ENCODE results near the gene C17orf114.

C17orf114 gene

GRCh38 chr17:4822835-4823234, 20.7 kb upstream of the C17orf114 start:
- Histone ChIP-seq H3K36me3 (peaks cover 7% of the 10 kb centered on the region), H3K4me3 (no peak overlapping the region), H3K27ac (no peak overlapping the region), H3K4me1 (ENCODE audit: control insufficient read depth in 1 of 2, low read depth in 2 of 2) (no peaks in the 10 kb centered on the region), H3K9me3 (no peaks in the 10 kb centered on the region), H3K27me3 (replicated peaks; ENCODE audit: insufficient read depth) (no peaks in the 10 kb centered on the region)
- TF ChIP-seq, protein P1, sequence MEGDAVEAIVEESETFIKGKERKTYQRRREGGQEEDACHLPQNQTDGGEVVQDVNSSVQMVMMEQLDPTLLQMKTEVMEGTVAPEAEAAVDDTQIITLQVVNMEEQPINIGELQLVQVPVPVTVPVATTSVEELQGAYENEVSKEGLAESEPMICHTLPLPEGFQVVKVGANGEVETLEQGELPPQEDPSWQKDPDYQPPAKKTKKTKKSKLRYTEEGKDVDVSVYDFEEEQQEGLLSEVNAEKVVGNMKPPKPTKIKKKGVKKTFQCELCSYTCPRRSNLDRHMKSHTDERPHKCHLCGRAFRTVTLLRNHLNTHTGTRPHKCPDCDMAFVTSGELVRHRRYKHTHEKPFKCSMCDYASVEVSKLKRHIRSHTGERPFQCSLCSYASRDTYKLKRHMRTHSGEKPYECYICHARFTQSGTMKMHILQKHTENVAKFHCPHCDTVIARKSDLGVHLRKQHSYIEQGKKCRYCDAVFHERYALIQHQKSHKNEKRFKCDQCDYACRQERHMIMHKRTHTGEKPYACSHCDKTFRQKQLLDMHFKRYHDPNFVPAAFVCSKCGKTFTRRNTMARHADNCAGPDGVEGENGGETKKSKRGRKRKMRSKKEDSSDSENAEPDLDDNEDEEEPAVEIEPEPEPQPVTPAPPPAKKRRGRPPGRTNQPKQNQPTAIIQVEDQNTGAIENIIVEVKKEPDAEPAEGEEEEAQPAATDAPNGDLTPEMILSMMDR (IDR thresholded peaks at IDR 0.05), result no peak
- ATAC-seq (ENCODE audit: insufficient number of reproducible peaks, low FRiP score, low read depth) (no peak), DNase-seq (ENCODE audit: low spot score) (no peak)

DNA sequence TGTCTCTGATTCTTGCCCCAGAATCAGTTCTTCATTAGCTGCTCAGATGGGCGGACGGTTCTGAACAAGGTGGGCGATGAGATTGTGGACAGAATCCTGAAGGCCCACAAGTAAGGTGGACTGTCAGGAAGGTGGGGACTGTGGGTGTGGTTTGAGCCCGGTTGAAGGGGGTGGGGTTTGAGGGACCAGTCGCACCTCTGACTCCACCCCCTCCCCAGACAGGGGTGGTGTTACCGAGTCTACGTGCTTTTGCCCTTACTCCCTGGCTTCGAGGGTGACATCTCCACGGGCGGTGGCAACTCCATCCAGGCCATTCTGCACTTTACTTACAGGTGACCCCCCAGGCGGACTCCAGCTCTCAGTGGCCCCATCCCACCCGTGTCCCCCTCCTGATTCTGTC, 16.1 kb upstream of the C17orf114 start:
- ATAC-seq (ENCODE audit: insufficient number of reproducible peaks, low FRiP score, low read depth) (no peak), DNase-seq (ENCODE audit: low spot score) (no peak)
- Histone ChIP-seq H3K4me3 (no peak overlapping the region), H3K36me3 (peaks cover 24% of the 10 kb centered on the region), H3K27ac (no peak overlapping the region), H3K27me3 (replicated peaks; ENCODE audit: insufficient read depth) (no peaks in the 10 kb centered on the region), H3K9me3 (no peaks in the 10 kb centered on the region), H3K4me1 (ENCODE audit: control insufficient read depth in 1 of 2, low read depth in 2 of 2) (no peaks in the 10 kb centered on the region)
- TF ChIP-seq, protein P1 (IDR thresholded peaks at IDR 0.05), result no peak

GRCh38 chr17:4816826-4817225, 14.7 kb upstream of the C17orf114 start:
- Histone ChIP-seq H3K36me3 (peaks cover 24% of the 10 kb centered on the region), H3K27me3 (replicated peaks; ENCODE audit: insufficient read depth) (no peaks in the 10 kb centered on the region)
- ATAC-seq (ENCODE audit: insufficient number of reproducible peaks, low FRiP score, low read depth), result no peak

DNA sequence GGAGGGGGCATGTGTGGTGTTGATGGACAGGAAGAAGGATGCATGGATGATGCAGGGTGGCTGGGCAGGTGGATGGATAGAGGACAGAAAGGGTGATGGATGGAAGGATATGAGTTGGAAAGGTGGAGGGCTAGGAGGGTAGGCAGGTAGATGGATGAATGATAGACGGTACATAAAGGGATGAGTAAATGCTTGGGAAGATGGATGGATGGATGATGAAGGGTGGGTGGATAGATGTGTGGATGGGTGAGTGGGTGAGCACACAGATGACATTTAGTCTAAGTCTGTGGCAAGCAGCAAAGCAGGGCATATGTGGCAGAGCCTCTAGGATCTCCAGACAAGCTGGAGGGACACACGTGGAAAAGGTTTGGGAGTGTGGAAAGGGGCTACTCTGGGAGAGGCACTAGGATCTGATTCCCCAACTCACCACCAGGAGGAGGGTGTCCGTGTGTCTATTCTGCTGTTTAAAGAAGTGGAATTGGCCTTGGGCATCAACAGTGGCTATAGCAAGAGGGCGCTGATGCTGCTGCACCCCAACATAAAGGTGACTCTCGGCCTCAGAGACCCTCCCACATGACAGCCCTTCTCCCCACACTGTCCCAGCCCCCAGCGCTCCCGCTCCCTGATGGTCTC, 13.0 kb upstream of the C17orf114 start:
- TF ChIP-seq, protein P1 (IDR thresholded peaks at IDR 0.05), result no peak
- no peak for ATAC-seq (ENCODE audit: insufficient number of reproducible peaks, low FRiP score, low read depth)
- H3K4me1 ChIP-seq (ENCODE audit: control insufficient read depth in 1 of 2, low read depth in 2 of 2), result no peaks in the 10 kb centered on the region
- no peaks in the 10 kb centered on the region for H3K27me3 ChIP-seq (replicated peaks; ENCODE audit: insufficient read depth)
- H3K27ac ChIP-seq, result no peak overlapping the region
- no peaks in the 10 kb centered on the region for H3K9me3 ChIP-seq
- H3K4me3 ChIP-seq, result no peak overlapping the region
- DNase-seq (ENCODE audit: low spot score), result no peak
- H3K36me3 ChIP-seq, result peaks cover 28% of the 10 kb centered on the region

More at GRCh38 chr17:4816826-4817225, 14.7 kb upstream of the C17orf114 start:
- H3K9me3 ChIP-seq, result no peaks in the 10 kb centered on the region
- H3K27ac ChIP-seq, result no peak overlapping the region
- DNase-seq (ENCODE audit: low spot score), result no peak
- H3K4me1 ChIP-seq (ENCODE audit: control insufficient read depth in 1 of 2, low read depth in 2 of 2), result no peaks in the 10 kb centered on the region
- TF ChIP-seq, protein P1 (IDR thresholded peaks at IDR 0.05), result no peak
- H3K4me3 ChIP-seq, result no peak overlapping the region

GRCh38 chr17:4812690-4813089, 10.6 kb upstream of the C17orf114 start:
- ATAC-seq (ENCODE audit: insufficient number of reproducible peaks, low FRiP score, low read depth) (no peak), DNase-seq (ENCODE audit: low spot score) (no peak)
- TF ChIP-seq, protein P1 (IDR thresholded peaks at IDR 0.05), result no peak
- Histone ChIP-seq H3K27me3 (replicated peaks; ENCODE audit: insufficient read depth) (no peaks in the 10 kb centered on the region), H3K9me3 (no peaks in the 10 kb centered on the region), H3K36me3 (peaks cover 21% of the 10 kb centered on the region), H3K27ac (no peak overlapping the region), H3K4me1 (ENCODE audit: control insufficient read depth in 1 of 2, low read depth in 2 of 2) (peaks cover 10 to 11% of the 10 kb centered on the region in 2 donors), H3K4me3 (no peak overlapping the region)
